Hematopoietic multipotent progenitor cell treated with erythropoietin and hydrocortisone succinate and interleukin-3 and kit ligand, for 6 days (in vitro differentiated cells): ENCODE measurements around the gene POFUT2.

ENCODE experiments used
- DNase-seq: peaks from one replicate; pipeline ENCODE4 v3.0.0-alpha.2; 2015

The POFUT2 gene

DNA sequence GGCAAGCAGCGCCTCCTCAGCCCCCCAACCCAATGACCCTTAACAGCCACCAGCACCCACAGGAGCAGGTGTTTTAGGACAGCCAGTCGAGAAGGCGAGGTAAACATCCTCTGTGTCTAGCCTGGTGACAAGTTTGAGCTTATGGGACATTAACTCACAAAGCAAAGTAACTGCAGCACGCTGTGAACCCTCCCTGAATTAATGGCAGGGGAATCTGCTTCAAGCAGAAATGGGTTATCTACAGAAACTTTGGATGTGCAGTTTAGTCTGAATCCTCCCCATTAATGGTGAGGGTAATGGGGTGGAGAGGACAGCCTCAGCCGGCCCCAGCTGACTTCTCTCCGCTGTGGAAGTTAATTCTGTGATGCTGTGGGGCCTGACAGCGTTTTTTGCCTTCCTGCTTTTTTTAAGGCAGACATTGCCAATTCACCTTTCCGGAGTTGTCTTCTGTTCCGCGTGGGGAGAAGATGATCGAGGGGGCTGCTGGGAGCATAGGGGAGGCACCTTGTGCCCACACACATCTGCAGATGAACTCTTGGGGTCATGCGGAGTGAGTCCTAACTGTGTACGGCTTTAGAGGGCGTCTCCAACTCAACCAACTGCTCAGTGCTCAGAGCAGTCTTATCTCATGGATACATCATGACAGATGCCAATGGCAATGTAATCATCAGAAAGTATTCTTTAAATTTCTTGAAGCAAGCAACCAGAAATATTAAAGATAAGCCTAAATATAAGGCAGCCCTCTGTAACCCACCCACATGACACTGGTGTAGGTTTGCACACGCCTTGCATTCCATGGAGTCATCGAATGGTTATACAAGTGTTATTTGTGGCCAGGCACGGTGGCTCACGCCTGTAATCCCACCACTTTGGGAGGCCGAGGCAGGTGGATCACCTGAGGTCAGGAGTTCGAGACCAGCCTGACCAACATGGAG is 41.0 kb downstream of the POFUT2 start:
- no peak for DNase-seq

DNA sequence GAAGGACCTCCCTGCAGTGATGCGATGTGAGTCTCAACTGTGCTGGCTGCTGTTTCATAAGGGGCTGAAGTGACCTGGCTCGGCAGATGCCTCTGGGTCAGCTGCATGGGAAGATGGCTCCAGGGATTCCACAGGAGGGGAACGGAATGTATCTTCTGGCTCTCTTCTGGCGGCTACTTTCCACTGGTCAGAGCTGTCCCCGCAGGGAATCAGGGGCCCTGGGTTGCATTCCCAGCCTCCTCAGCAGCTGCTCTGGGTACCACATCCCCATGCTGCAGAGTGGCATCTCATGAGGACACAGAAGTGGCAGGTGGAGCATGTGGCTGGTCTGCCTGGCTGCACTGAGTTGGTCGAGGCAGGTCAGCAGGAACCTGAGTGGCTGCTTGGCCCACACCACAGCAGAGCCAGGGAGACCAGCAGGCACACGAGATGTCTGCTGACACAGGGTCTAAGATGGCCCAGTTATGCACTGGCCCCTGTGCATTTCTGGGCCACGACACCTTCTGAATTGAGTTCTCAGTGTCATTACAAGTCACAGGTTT is 42.8 kb downstream of the POFUT2 start:
- DNase-seq = no peak

DNA sequence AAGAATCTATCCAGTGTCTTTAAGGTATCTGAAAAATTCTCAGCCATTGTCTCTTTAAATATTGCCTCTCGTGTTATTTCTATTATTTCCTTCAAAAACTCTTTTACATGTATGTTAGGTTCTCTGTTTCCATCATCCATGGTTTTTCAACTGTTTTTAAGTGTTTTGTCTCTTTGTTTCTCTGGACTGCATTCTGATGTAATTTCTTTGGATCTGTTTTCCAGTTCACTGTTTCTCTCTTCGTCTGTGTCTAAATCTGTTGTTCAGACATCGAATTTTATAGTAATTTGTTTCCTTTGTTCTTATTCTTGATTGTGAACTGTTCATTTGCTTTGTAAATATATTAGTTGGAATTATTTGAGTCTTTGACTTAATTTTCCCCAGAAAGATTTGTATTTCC is 44.1 kb downstream of the POFUT2 start:
- no peak for DNase-seq

DNA sequence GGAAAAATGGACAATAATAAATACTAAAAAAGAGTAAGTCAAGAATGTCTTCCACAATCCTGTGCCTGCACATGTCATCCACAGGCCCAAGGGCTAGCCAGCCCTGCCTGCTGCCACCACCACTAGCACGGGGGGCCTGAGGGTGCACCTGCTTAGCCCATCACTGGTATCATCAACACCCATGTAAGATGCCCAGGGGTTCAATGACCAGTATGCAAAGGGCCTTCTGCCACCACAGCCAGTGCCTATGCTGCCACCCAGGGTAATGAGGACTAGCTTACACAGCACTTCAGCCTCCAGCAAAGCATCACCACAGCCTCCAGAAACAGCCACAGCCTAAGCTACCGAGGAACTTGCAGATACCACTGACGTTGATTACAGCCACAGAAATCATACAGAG is 46.3 kb downstream of the POFUT2 start:
- DNase-seq = no peak

DNA sequence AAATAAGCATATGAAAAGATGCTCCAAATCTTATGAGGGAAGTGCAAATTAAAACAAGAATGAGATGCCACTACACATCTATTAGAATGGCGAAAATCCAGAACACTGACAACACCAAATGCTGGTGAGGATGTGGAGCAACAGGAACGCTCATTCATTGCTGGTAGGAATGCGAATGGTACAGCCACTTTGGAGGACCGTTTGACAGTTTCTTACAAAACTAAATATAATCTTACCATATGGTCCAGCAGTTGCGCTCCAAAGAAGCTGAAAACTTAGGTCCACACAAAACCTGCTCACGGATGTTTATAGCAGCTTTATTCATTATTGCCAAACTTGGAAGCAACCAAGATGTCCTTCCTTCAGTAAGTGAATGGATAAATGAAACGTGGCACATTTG is 50.3 kb downstream of the POFUT2 start:
- no peak for DNase-seq

DNA sequence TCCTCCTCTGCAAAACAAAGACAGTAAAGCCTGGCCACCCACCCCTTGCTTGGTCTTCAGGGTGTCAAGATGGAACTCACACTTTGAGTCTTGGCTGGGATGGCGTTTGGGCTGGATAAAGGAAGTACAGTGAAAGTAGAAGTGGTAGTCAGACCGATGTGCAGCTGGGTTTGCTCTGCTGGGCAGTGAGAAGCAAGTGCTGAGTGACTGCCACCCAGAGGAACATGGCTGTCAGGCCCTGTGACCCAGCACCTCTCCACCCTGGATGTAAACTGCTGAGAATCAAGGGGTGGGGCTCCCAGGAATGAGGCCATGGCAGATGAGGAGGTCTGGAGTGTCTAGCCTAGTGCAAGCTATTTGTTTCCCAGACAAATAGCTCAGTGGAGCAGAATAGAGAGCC is 51.2 kb downstream of the POFUT2 start:
- peak; percentile 62 for DNase-seq

DNA sequence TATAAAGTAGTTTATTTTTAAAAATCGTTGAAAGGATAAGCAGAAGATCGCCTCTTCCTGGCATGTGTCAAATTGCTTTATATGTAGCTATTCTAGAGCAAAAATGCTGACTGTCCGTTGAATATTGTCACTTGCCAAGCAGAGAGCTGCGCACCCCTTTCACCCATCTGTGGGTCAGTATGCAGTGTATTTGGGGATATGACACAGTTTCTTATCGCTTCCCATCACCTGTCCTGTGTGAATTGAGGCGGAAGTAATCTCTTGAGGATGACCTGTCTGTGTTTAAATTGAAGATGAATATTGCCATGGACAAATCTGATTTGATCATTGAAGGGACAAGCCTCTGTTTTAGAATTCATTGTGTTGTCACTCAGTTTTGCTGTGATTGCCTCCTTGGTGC is 52.2 kb downstream of the POFUT2 start:
- no peak for DNase-seq

DNA sequence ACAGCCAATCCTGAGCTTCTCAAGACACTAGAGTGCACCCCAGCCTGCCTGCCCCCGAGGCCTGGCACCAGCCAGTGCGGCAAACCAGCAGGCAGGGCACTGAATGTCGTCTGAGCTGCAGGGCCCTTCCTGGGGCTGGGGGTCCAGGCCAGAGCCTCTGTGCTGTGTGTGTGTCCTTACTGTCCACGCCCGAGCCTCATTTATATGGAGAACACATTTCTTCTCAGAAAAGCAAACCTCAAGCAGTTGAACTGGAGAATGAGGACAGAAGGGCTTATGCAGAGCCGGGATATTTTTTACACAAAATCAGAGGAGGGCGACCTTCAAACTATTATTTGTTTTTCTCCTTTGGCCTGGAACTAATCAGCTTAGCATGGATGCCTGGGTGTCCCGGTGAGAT is 52.7 kb downstream of the POFUT2 start:
- DNase-seq = no peak

DNA sequence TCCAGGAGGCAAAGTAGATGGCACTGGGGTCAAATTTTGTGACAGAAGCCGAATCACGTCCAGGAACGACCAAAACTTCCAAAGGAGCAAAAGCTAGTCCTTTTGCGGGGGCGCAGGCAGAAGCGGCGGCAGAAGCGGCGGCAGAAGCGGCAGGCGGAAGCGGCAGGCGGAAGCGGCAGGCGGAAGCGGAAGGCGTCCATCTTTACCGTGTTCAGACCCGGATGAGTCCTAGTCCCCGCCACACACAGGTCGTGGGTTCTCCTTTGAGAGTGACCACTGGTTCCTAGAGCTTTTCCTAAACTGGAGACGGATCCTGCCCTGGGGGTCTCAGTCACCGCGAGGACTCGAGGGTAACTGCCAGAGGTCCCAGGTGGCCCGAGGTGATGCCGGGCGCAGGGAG is 53.6 kb downstream of the POFUT2 start:
- DNase-seq = no peak

DNA sequence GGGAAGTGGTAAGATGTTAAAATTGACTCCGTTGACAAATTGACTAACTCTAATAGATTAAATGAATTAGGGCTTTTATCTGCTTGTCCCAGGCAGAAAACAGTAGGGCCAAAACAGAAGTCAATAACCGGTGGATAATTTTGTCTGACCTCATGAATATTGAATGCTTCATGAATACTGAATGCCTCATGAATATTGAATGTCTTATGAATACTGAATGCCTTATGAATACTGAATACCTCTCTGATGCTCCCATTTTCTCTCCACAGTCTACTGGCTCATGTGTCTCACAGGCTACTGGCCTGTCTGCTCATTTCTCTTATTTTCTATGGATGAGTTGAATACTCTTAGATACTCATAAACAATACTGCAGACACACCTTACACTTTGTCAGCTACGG is 56.0 kb downstream of the POFUT2 start:
- DNase-seq = no peak

DNA sequence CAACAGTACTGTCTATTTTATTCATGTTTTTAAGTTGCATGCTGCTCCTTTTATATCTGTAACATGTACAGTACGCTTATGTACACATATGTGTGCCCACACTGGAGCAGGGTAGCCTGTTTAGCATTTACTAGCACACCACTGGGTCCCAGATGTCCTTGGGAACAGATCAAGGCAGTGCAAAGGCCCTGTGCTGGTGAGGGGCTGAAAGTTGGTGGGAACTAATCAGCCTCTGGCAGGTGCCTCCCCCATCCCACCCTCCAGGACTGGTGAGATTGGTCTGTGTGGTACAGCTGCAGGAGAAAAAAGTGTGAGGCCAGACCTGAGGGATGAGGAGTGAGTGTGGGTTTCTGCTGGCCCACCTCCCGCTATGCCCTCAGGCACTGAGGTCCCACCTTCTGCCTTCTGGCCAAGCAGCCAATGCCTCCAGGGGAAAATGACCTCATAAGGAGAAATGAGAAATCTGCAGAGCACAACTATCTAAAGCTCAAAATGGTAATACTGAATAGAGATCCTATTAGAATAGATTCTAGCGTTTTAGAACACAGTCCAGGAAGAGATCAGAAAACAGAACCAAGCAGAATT is 58.9 kb downstream of the POFUT2 start:
- no peak for DNase-seq

DNA sequence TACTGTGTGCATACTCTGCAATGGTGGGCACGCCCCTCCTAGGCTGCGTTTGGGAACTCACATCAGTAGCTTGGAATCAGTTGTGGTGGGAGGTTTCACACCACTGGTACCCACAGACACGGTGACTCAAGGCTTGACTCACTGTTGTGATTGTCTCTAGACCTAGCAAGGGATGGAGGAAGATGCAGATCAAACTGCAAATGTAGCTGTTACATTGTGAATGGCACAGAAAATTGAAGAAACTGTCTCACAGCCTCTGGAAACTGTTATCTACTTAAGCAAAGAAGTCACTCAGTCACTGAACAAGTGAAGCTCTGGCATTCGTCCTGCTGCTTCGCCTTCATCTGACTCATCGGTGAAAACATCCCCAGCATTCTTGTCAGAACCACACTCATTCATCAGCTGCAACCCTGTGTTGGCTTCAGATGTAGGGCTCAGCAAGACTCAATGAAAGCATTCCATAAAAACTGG is 59.5 kb downstream of the POFUT2 start:
- DNase-seq = peak; percentile 30

DNA sequence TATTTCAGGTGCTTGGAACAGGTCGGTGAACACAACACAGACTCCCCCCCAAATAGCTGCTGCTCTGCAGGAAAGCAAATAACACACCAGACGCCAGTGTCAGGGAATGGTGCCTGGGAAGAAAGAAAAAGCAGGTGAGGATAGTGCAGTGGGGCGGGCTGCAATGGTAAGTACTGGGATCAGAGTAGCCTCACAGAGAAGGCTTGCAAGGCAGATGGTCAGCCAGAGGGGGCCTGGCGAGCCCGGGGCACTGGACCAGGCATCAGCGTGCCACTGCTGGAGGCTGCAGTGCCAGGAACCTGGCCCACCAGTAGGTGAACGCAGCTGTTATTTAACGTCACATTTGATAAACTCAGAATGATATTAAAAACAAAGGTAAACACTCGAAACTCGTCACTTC is 60.0 kb downstream of the POFUT2 start:
- no peak for DNase-seq

DNA sequence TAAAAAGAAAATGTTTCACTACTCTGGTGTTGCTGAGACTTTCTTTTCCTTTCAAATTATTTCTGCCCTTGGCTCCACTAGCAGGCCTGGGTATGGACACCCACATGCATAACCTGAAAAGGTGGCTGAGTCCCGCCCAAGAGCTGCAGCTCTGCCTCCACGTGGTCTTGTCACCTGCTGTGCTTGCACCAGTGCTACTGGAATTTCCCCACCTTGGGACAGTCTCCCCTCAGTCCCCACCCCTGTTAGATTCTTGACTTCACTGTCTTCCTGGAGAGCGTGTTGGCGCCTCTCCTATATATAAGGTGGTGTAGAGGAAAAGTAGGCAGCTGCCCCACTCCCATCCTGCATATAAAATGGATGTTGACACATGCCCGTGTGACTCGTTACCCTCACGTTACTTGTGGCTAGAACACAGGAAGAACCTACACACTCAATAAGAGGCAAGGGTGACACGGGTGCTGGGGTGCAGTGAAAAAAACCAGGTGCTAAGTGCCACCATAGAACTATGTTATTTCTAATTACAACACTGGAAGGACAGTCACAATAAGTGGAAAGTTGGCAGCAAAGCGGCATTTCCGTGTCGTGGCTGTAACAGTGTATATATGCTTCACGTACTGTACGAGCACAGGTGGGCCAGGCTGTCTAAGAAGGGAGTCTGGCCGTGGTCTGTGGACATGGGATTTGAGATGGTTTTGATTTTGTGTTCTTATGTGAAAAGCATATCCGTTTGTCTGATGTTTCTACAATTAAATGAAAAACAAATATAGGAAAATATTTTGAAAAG is 61.0 kb downstream of the POFUT2 start:
- DNase-seq = no peak

DNA sequence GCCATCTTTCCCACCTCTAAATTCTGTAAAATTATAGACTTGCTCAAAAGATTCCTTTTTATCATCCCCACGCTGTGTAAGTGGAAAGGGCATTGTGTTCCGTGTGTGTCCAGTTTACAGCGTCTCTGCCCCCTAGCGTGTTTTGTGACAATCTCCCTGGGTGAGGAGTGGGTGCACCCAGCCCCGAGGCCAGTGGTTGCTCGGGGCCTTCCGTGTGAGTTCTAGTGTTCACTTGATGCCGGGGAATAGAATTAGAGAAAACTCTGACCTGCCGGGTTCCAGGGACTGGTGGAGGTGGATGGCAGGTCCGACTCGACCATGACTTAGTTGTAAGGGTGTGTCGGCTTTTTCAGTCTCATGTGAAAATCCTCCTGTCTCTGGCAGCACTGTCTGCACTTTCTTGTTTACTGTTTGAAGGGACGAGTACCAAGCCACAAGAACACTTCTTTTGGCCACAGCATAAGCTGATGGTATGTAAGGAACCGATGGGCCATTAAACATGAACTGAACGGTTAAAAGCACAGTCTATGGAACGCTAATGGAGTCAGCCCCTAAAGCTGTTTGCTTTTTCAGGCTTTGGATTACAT is 61.9 kb downstream of the POFUT2 start:
- DNase-seq = no peak

DNA sequence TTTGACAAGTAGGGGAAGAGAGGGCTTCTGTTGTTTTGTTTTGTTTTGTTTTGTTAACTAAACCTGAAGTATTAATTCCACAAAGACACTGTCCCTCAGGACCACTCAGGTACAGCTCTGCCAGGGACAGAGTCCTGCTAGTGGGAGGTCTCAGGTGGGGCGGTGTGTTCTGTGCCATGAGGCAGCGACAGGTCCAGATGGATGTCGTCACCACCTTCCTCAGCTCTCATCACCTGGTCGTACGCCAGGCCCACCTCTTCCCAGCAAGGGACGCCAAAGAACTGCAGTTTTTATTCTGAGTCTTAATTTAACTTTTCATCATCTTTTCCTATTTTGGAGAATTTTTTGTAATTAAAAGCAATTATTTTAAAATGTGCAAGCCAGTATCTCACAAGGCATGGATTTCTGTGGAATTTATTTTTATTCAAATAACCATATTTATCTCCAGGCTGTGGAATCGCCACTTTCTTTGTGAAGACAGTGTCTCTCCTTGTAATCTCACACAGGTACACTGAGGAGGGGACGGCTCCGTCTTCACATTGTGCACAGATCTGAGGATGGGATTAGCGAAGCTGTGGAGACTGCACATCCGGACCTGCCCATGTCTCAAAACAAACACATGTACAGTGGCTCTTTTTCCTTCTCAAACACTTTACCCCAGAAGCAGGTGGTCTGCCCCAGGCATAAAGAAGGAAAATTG is 62.5 kb downstream of the POFUT2 start:
- no peak for DNase-seq

DNA sequence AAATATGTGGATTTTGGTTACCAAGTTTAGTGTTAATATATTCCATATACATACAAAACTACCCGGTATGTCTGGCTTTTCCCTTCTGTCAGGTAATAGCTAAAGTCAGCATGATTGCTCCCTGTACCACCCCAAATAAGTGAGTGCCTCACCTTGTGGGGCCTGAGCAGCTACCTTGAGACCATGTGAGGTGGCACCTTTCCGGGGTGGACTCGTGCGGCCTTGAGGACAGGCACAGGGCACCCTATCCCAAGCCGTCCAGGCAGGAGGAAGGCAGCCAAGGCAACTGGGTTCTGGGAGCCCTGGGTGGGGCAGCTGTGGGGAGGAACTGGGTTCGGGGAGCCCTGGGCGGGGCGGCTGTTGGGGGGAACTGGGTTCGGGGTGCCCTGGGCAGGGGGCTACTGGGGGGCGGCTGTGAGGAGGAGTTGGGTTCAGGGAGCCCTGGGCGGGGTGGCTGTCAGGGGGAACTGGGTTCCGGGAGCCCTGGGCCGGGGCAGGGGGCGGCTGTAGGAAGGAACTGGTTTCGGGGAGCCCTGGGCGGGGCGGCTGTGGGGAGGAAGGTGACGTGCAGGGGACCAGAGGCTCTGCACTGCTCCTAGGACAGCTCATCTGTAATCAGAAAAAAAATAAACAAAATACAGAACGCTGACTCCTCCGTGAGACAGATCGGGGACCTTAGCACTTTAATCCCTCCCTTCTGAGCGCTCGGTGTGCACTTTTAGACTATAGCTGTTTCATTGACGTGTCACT is 63.3 kb downstream of the POFUT2 start:
- DNase-seq = no peak

DNA sequence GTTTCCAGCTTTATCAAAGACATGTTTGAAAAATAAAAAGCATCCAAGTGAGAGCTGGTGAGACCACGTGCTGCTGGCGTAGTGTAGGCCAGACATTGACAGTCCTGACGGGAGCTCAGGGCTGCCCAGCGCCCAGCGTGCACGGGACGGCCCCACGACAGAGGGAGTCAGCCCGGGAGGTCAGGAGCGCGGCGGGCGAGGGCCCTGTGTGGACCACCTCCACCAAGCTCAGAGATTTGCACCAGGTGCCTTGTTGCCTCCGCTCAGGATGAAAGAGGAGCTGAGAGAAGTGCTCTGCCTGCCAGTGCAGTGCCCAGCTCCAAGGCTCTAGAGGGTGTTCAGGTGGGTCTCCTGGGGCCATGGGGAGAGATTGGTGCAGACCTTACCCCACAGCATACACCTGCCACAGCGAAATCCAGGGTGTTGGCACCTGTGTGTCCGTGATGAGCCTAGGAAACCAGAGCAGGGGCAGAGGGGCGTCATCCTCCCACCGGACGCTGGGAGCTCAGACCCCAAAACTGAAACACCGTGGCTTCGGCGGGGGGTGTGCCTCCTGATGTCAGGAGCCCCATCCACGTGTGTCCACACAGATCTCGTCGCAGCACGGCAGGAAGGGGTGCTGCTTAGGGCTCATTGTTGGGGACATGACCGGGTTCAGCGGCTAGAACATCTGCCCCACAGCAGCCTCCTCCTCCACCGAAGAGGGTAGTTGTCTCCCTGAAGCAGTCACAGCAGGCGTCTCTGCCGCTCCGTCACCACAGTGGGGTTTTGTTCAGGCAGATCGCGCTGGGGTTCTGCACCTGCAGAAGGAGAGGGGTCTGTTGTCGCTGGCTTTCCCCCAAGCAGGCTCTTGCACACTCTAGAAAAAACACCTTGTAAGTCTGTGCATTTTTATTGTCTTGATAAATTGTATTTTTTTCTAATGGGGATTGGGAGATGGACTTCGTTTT is 64.2 kb downstream of the POFUT2 start:
- no peak for DNase-seq

DNA sequence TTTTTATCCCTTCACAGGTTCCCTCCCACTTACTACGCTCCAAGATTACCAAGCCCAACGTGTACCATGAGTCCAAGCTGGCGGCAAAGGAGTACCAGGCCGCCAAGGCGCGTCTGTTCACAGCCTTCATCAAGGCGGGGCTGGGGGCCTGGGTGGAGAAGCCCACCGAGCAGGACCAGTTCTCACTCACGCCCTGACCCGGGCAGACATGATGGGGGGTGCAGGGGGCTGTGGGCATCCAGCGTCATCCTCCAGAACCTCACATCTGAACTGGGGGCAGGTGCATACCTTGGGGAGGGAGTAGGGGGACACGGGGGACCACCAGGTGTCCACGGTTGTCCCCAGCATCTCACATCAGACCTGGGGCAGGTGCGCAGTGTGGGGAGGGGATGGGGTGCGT is 65.7 kb downstream of the POFUT2 start:
- DNase-seq = no peak

DNA sequence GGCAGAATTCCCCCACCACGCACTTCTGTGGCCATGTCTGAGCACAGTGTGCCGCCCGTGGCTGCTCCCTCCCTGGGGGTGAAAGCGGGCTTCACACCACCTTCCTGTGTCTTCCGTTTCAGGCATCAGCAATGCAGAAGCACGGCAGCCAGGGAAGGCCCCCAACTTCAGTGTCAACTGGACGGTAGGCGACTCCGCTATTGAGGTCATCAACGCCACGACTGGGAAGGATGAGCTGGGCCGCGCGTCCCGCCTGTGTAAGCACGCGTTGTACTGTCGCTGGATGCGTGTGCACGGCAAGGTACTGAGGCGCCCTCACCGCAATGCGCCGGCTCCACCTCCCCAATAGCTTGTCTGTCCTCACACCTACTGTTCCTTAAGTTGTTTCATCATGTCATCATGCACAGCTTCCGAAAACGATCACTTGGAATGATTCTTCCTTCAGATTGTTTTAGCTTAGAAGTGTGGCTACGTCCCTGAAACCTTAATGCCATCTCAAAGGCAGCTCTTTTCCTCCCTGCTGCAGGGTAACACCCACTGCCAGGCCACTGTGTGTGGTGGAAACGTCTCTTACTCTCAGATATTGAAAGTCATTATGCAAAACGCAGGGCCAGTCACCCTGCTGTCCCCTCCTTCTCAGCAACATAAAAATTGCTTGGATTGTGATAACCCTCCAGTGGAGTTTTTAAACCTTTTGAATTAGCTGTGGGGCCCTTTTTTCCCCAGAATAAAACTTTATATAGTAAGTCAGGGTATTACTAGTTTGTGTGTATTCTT is 66.8 kb downstream of the POFUT2 start:
- no peak for DNase-seq
